GM18870 (cell line): ENCODE measurements around the gene CEBPB.
A peak's percentile ranks its signal among the peaks of the same experiment; 100 is the strongest.
"Not testable (repeated sequence)": the region's sequence is repeated elsewhere in the genome, so short reads cannot be mapped to it uniquely, and the experiment has no call there.

Experiments used
- ATAC-seq: cut with Tn5 transposase; IDR thresholded peaks from one replicate; pipeline ENCODE4 v1.9.1; 2021; ENCODE audit warnings: moderate library complexity; ENCODE audit not compliant: unreplicated experiment

Gene CEBPB

DNA sequence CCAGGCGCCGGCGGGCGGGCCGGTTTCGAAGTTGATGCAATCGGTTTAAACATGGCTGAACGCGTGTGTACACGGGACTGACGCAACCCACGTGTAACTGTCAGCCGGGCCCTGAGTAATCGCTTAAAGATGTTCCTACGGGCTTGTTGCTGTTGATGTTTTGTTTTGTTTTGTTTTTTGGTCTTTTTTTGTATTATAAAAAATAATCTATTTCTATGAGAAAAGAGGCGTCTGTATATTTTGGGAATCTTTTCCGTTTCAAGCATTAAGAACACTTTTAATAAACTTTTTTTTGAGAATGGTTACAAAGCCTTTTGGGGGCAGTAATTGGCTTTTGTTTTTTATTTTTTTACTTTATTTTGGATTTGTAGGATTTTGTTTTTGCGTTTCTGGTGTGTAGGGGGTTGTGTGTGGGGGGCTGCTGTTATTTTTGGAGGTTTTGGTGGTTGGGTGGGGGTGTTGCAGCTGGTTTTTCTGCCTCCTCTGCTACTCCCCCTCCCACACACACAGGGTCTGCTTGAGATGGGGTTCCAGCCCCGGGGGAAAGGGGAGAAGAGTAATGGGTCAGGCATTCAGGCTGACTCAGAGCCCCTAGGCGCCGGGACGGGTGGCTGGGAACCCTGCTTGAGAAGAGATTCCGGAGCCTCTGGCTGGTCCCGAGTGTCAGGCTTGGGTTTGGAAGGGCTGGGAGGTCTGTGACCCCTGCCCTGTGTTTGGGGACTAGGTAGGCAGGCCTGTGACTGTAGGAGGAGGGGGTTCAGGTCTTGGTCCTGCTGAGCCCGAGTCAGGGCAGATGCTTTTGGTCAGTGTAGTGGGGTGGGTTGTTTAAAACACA is 2.0 kb downstream of the CEBPB start:
- peak; percentile 38 for ATAC-seq

DNA sequence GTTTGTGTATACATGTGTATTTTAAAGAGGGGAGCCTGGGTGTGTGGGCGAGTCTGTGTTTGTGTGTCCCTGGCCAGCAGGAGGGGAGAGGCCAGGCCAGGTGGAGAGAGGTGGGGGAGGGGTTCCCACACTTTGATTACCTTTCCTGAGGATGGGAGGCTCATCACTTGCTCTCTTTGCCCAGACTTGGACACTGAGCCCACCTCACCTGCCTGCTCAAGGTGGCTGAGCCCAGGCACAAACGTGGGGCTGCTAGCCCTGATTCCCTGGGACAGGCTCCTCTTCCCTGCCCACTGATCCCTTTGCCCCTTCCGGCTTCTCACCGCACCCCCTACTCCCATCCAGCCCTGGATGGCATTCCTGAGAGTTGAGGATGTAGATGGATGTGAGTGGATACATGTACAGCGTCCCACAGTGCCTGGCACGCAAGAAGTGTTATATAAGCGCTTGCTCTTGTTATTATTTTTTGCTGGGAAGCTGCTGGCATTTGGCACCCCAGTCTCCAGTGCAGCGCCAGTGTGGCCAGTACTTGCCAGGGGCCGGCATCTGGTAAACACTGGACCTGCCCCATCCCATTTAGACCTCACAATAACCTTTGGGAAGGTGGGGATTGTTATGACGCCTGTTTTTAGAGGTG is 2.7 kb downstream of the CEBPB start:
- ATAC-seq: no peak

DNA sequence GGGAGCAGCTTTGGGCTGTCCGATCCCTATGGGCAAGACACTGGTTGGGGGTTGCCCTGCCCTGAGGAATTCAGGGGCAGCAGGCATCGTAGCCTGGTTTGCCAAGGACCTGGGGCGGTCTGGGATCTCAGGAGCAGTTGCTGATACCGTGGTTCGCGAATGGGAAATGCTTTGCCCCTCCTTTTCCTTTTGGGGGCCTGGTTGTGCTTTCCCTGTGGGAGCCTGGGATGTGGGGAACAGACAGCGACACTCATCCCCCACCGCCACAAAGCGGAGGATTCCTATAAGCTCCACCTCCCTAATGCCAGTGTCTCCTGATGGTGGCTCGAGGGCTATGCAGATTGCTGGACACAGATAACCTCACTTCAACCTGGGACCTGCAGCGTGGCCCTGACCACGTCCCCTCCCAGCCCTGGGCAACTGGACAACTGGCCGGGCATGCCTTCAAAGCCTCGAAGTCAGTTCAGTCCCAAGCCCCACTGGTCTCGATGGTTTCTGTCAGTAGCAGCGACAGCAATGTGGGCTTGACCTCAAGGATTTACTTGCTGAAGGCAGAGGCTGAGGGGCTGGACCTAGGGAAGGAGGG is 3.3 kb downstream of the CEBPB start:
- ATAC-seq: no peak

DNA sequence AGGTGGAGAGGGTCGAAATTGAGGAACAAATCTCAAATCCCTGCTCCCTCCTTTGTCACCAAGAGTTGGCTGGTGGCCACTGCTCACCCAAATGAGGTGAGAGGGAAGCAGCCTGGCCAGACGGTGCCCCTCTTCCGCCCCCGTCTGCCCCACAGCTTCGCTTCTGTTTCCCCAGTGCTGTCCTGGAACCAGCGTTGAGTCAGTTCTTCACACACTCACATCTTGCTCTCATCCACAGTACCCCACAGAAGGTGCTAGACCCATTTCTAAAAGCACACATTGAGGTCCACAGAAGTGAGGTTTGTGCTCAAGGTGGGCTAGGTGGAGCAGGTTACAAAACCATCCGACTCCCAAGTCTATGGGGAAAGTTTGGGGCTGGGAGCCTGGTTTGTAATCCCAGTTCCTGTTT is 3.8 kb downstream of the CEBPB start:
- ATAC-seq: no peak

DNA sequence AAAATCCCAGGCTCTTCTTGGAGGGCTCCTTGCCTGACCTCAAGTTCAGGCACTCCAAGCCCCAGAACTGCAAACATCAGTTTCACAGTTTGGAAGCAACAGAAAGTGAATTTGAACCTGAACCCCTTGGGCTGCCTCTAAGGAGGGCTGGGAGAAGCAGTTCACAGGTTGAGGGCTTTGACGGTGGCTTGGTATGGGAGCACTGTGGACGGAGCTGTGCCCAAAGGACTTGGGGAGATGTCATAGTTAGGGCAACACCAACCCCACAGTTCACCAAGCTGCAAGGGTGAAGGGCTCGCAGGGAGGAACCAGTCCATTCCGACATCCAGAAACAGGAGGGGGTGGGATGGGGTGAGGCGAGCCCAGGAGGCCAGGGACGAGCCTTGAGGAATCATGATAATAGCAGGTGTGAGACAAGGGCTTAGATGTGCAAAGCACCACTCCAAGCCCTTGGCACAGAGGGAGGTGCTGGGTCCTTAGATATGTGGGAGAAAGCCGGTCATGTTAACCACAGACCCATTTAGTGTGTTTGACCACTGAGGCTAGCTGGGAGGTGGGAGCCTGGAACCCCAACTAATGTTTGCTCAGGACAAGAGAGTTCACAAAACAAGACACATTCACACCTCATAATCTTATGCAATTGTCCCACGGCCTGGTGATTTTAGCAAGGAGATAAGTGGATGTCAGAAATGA is 4.3 kb downstream of the CEBPB start:
- no peak for ATAC-seq

DNA sequence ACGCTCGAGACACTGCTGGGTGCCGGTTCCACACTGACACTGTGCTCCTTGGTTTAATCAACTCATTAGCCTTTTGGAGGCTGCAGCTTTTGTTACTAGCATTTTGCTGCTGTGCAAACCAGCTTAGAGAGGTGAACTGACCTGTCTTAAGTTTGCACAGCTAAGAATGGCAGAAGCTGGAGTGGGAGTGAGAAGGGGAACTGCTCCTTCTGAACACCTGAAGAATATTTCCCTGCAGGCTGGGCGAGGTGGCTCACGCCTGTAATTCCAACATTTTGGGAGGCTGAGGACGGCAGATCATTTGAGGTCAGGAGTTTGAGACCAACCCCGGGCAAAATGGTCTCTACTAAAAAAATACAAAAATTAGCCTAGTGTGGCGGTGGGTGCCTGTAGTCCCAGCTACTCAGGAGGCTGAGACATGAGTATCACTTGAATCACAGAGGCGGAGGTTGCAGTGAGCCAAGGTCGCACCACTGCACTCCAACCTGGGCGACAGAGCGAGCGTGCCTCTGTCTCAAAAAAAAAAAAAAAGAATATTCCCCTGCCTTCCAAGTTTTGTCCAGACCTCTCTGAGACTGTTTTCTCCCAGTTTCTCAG is 5.0 kb downstream of the CEBPB start:
- no peak for ATAC-seq

DNA sequence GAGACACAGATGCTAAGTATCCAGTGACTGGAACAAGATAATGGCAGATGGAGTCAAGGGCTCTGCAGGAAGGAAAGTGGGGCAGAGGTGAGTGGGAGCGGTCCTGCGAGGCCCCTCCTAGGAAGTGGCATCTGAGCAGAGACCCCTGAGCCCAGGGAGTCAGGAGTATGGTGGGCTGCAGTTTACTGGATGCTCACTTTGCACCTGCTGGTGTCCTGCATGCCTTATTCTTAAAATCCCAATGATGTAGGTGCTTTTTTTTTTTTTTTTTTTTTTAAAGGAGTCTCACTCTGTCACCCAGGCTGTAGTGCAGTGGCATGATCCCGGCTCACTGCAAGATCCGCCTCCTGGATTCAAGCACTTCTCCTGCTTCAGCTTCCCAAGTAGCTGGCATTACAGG is 5.6 kb downstream of the CEBPB start:
- ATAC-seq: no peak

DNA sequence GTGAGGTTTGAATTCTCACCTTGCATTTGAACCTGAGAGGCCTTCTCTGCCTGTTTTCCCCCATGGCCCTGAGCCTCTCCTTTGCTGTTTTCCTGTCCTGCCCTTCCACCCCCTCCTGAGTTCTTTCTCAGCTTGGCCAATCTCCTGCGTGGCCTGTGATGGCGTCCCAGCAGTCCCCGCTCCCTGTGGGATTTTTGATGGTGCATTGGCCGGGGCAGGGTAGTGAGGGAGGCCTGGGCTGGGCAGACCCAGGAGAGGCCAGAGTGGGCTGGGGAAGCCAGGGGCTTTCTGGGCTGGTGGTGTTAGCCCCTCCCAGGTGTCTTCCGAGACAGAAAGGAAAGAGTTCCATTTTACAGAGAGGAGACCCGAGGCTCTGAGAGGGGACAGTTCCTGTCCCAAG is 6.3 kb downstream of the CEBPB start:
- ATAC-seq: no peak

DNA sequence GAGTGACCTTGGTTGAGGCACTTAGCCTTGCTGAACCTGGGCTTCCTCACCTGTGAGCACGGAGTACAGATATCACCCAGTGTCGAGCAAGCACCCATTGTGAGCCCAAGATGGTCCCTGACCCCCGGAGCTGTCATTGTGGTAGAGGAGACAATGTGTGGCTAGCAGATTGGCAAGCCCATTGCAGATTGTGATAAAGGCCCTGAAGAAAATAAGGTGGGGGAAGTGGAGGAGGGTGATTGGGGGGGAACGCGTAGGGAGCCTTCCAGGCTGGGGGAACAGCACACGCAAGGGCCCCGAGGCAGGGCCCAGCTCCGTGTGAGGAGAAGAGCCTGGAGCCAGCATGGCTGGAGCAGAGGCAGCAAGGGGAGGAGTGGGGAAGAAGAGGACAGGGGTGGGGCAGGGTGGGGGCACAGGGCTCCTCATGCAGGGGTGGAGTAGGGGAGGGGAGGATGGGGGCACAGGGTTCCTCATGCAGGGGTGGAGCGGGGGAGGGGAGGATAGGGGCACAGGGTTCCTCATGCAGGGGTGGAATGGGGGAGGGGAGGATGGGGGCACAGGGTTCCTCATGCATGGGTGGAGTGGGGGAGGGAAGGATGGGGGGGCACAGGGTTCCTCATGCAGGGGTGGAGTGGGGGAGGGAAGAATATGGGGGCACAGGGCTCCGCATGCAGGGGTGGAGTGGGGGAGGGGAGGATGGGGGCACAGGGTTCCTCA is 7.0 kb downstream of the CEBPB start:
- ATAC-seq: no peak

DNA sequence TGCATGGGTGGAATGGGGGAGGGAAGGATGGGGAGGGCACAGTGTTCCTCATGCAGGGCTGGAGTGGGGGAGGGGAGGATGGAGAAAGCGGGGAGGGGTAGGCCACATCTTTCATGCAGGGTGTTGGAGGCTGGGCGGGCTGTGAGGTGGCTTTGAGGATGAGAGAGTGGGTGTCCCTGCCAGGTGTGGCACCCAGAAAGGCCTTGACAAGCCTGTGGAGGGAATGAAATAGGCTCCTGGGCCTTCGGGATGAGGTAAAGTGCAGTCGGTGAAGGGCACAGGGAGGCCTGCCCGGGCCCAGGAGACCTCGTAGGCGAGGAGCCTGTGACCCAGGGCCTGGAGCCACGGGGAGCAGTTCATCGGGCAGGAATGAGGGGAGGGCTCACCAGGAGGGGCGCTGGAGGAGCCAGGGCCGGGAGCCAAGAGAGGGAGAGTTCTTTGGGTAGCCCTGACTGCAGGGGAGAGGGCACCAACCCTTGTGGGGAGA is 7.6 kb downstream of the CEBPB start:
- no peak for ATAC-seq

DNA sequence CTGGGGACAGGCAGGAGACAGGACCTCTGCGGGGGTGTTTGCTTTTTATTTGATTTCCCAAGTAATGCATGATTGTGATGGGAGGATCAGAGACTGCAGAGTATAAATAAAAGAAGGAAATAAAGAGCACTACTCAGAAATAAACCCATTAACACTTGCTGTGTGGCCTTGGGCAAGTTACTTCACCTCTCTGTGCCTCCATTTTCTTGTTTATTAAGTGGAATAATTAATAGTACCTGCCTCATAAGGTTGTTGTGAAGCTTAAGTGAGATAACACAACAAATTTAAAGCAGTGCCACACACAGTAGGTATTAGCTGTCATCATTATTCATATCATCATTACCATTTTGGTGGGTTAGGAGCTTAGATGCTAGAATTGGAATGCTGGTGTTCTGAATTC is 8.1 kb downstream of the CEBPB start:
- ATAC-seq: no peak

DNA sequence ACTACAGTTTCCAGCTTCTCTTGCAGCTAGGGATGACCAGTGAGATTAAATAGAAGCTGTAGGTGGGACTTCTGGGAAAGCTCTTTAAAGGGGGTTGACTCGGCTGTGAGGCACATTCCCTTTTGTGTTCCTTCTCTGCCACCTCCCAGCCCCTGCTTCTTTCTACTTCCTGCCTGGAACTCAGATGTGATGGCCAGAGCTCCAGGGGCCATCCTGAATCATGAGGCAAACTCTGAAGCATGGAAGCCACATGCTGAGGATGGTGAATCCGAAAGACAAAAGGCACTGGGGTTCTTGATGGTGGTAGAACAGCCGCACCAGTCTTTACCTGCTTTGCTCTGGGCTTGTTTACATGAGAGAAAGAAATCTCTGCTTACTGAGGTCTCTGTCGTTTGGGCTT is 9.1 kb downstream of the CEBPB start:
- ATAC-seq: no peak

DNA sequence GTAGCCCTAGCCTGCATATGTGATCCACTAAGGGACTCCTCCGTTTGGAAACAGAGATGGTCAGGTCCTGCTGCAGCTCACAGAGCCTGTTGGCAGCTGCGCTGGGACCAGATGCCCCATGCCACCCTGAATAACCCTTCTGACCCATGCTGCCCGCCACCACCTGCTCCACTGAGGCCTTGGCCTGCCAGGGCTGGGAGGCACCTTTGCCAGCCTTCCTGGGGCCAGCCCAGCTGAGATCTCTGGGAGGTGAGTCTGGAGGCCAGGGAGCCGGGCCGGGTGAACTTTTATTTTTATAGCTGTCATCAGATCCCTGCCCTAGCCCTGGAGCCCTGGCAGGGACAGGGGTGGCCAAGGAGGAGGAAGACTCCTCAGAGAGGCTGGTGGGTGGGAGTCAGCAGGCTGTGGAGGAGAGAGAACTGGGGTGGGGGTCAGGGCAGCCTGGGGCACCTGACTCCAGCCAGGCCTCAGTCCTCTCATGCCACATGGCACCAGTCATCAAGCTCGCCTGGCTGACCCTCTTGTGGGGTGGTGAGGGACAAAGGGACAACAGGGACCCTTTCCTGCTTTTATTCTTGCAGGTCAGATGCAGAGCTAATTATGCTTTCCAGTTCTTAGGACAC is 10.0 kb downstream of the CEBPB start:
- no peak for ATAC-seq

DNA sequence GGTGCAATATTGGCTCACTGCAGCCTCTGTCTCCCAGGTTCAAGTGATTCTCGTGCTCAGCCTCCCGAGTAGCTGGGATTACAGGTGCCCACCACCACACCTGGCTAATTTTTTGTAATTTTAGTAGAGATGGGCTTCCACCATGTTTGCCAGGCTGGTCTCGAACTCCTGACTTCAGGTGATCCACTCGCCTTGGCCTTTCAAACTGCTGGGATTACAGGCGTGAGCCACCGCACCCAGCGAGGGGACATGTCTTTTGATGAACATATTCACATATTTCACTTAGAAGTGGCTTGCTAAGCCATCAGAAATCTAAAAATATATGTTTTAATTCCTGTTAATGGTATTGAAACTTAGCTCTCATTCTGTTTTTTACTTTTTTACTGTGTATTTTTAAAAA is 11.1 kb downstream of the CEBPB start:
- ATAC-seq: not testable (repeated sequence)

DNA sequence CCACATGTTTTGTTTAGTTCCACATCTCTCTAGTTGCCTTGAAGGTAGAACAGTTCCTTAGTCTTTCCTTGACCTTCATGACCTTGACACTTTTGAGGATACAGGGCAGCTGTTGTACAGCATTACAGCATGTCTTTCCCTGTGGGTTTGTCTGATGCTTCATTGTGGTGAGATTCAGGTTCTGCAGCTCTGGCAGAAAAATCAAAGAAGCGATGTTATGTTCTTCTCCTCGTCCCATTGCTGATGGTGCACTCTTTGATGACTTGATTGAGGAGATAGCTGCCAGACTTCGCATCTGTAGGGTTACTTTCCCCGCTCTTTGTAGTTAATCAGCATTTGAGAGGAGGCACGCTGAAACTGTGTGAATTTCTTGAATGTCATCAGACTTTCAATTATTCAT is 12.0 kb downstream of the CEBPB start:
- no peak for ATAC-seq

DNA sequence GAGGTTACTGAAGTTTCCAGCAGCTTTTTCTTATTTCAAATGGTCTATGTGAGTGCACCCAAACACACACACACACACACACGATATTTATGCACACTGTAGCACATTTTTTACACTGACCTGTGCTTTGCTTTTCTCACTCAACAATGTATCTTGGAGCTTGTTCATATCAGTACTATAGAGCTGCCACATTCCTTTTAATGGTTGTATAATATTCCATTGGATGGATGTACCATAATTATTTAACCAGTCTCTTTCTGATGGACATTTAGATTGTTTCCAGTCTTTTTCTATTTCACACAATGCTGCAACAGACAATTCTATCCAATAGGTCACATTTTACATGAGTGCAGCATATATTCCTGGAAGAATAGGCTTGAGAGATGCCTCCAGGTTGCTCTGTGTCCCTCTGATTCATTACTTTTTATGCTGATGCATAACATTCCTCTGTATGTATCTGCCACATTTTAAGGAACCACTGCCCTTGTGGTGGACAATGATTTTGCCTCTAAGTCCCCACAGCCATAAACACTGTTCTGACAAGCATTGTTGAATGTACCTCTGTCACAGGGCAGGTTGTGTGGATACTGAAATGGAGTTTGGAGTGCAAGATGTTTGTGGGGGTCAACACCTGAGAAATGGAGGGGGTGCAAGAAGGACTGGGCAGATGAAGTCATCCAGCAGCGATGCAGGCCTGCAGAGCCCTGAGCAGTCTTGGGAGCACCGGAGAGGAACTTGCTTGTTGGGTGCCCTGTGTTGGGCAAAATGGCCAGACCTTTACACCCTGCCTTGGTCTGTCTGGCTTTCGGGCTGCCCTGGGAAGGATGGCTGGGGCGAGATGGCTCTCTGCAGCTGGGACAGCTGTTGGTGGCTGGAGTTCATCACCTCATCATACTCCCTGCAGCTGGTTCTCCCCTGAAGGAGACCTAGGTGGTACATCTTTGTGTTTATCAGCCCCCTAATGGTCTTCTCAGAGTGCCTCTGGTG is 13.6 kb downstream of the CEBPB start:
- no peak for ATAC-seq

DNA sequence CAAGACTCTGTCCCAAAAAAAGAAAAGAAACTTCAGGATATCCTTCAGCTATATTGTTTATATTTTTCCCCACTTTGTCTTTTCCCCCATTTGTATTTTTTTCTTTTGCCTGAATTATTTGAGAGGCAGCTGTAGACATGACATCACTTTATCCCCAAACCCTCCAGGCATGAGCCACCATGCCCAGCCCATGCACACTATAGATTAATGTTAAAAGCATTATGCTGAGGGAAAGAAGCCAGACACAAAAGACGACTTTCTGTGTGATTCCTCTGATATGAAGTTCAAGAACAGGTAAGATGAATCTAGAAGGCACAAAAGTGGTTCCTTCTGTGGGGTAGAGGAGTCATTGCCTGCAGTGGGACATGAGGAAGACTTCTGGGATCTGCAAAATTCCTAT is 16.4 kb downstream of the CEBPB start:
- no peak for ATAC-seq

DNA sequence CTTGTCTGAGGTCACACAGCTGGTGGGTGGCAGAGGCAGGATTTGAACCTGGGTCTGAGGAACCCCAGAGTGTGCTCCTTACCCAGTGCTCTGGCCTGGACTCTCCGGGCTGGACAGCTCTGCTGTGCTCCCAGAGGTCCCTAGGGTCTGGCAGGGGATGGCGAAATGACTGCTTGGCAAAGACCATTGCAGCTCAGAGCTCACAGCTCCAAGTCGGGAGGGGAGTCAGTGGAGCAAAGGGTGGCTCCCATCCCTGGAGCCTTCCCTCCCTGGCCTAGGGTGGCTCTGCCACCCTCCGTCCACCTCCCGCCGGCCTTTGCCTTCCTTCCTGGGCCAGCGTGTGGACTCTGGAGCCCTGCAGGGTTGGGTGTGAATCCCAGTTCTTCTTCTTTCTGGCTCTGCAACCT is 17.5 kb downstream of the CEBPB start:
- ATAC-seq: no peak

DNA sequence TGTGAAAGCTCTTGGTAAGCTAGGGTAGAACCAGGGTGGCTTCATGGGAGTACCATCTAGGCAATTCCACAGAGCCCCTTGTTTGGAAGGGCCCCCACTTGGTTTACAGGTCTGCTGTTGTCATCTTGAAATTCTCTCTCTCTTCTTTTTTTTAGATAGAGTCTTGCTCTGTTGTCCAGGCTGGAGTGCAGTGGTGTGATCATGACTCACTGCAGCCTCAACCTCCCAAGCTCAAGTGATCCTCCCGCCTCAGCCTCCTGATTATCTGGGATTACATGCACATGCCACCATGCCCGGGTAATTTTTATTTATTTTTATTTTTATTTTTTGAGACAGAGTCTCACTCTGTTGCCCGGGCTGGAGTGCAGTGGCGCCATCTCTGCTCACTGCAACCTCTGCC is 18.2 kb downstream of the CEBPB start:
- ATAC-seq: not testable (repeated sequence)
